G401.6 (cell line): ENCODE results near the gene QRFPR.
"Not testable (repeated sequence)": the region's sequence is repeated elsewhere in the genome, so short reads cannot be mapped to it uniquely, and the experiment has no call there.

Experiments used
- FAIRE-seq: peaks from 2 replicates; lab custom pipeline; 2012; peaks lifted over from hg19 to GRCh38; lab: Jason Lieb, UNC

The QRFPR gene

GRCh38 chr4:121380776-121381462 is at the start of gene QRFPR:
TSS of gene QRFPR (minus strand) at chr4:121381018. CDS start at chr4:121380647, 371 bp downstream.
- FAIRE-seq, result no peak

GRCh38 chr4:121428721-121429120 is 47.9 kb upstream of the QRFPR start:
- FAIRE-seq, result no peak

GRCh38 chr4:121421594-121421993 is 40.8 kb upstream of the QRFPR start:
- peak; percentile 71 for FAIRE-seq

GRCh38 chr4:121411151-121411744 is 30.4 kb upstream of the QRFPR start:
- no peak for FAIRE-seq

GRCh38 chr4:121408567-121408966 is 27.7 kb upstream of the QRFPR start:
- FAIRE-seq, result not testable (repeated sequence)

DNA sequence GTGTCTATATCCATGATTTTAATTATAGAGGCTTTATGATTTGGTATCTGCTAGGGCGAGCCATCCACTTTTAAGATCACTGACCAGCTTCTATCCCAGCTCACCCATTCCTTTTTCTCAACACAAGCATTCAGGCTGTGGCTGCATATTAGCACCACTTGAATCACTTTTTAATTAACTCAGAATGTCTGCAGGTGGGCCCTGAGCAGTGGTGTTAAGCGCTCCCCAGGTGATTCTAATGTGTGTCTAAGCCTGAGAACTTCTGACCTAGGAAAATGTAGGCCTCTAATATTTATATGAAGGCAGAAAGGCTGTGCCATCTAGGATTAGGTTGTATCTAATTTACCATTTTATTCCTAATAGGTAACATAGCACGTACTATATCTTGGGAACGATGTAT is 19.8 kb upstream of the QRFPR start:
- no peak for FAIRE-seq

DNA sequence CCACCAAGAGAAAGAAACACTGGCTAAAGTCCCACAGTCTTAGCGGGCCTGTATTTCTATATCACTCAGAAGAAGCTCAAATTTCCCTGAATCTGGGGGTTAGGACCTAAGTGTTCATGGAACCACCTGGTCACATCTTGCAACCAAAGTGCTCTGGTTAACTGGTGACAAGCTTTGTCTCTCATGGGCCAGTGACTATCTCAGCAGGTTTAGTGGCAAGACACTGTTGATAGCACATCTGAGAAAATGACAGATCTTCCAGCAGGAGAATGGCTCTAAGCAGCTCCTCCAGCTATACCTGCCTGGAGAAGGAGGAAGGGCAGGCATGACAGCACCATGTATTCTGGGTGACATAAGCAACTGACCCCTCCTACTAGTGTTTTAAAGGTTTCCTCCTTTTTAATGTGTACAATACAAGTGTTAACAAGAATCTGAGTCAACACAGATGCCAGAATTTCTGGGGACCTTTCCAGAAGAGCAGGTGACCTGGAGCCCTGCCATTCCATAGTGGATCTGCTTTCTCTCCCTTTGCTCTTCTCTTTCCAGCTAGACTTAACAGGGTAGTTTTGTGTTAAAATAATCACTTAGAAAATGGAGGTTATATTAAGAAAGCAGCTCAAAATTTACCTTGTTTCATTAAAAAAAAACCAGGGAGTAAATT is 17.3 kb upstream of the QRFPR start:
- FAIRE-seq, result no peak

GRCh38 chr4:121397434-121397833 is 16.6 kb upstream of the QRFPR start:
- FAIRE-seq, result no peak

GRCh38 chr4:121392426-121393086 is 11.7 kb upstream of the QRFPR start:
- FAIRE-seq, result no peak

DNA sequence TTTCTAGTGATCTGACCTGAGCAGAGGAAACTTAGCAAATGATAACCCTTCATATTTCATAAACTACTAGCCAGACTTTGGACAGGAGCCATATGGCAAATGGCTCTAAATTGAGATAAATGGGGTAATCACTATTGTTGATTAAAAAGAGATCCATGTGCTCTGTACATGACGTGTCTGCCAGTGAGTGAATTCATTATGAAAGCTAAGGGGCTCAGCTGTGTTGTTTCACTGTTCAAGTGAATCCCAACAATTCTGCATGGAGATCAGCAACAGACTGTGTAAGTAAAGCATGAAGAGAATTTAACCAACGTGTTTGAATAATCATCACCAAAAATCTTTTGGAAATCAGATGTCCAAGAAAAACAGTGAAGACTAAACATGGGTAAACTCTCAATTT is 9.5 kb upstream of the QRFPR start:
- FAIRE-seq, result no peak

GRCh38 chr4:121379276-121379675 is 1.5 kb downstream of the QRFPR start:
- no peak for FAIRE-seq

DNA sequence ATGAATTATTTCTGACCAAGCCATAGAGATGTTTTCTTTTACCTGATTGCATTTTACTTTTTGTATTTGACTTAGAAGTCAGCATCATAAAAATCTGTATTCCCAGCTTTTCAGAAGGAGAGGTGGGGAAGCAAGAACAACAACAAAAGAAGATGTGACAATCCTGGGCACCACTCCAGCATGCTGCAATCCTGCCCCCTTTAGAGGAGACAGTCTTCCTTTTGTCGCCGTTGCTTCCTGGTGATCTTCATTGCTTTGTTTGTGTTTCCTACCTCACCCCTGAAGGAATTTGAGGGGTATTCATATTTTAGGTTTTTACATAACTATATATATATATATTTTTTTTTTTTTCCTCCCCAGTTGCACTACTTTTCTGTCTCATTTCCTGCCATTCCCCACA is 3.7 kb downstream of the QRFPR start:
- FAIRE-seq, result no peak

- FAIRE-seq, result no peak
These were observed 4.3 kb downstream of the QRFPR start for GRCh38 chr4:121376556-121376955.

- no peak for FAIRE-seq
These were observed 4.7 kb downstream of the QRFPR start for GRCh38 chr4:121376097-121376496.

DNA sequence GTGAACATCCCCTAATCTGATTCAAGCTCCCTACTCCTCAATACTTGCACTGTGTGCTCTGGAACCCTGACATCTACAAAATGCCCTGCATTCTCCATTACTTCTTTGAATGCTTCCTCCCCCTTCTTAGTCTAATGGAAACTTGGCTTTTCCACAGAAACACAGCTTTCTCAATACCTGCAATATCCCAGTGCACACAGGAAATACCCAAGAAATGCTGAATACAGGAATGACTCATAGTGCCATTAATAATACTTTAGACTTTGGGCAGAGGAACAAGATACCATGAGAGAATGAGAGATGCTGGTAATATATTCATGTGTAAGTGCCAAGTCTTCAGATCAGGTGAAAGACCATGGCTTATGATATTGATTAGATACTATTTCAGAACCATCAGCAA is 5.6 kb downstream of the QRFPR start:
- FAIRE-seq, result no peak

- no peak for FAIRE-seq
These were observed 7.0 kb downstream of the QRFPR start for GRCh38 chr4:121373841-121374240.

GRCh38 chr4:121370729-121371325 is 10.0 kb downstream of the QRFPR start:
- peak; percentile 86 for FAIRE-seq

- FAIRE-seq, result no peak
These were observed 20.3 kb downstream of the QRFPR start for GRCh38 chr4:121360495-121360894.

- no peak for FAIRE-seq
These were observed 22.3 kb downstream of the QRFPR start for GRCh38 chr4:121358473-121358872.

DNA sequence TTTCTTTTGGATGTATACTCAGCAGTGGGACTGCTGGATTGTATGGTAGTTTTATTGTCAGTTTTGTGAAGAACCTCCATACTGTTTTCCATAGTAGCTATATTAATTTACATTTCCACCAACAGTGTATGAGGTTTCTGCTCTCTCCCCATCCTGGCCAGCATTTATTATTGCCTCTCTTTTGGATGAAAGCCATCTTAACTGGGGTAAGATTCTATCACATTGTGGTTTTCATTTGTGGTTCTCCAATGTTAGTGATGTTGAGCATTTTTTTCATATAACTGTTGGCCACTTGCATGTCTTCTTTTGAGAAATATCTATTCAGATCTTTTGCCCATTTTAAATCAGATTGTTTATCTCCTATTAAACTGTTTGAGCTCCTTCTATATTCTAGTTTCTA is 27.6 kb downstream of the QRFPR start:
- FAIRE-seq, result no peak

- FAIRE-seq, result no peak
These were observed 36.7 kb downstream of the QRFPR start for GRCh38 chr4:121344098-121344497.

GRCh38 chr4:121340247-121340646 is 40.6 kb downstream of the QRFPR start:
- FAIRE-seq, result no peak

GRCh38 chr4:121339824-121340223 is 41.0 kb downstream of the QRFPR start:
- FAIRE-seq, result no peak
